ENCODE results near the gene PLCL2.

Gene PLCL2

GRCh38 chr3:16869261-16870005 is 15.3 kb upstream of the PLCL2 start:
- Histone ChIP-seq H3K9me3 (ENCODE audit: control insufficient read depth, insufficient read depth, low read length) (no peaks in the 10 kb centered on the region), H4K20me1 (ENCODE audit: control insufficient read depth, insufficient read depth, low read depth, low read length) (no peaks in the 10 kb centered on the region), H3K27ac (ENCODE audit: low read depth, low read length) (no peak overlapping the region), H3K4me3 (ENCODE audit: low read length) (no peak overlapping the region), H3K27me3 (ENCODE audit: control insufficient read depth, low read length) (no peaks in the 10 kb centered on the region), H3F3A (ENCODE audit: control insufficient read depth, insufficient read depth) (no peaks in the 10 kb centered on the region), H3K79me2 (ENCODE audit: control insufficient read depth, low read length) (no peaks in the 10 kb centered on the region), H3K36me3 (ENCODE audit: control insufficient read depth, low read length) (no peaks in the 10 kb centered on the region), H3K4me2 (ENCODE audit: low read length) (no peak overlapping the region), H3K4me1 (ENCODE audit: control insufficient read depth, low read length) (peaks cover 4% of the 10 kb centered on the region; the same call in 1 of the 2 replicates), H3K9me2 (replicated peaks; ENCODE audit: control insufficient read depth, low read length) (no peaks in the 10 kb centered on the region)
- TF ChIP-seq EZH2phosphoT487 (IDR thresholded peaks at IDR 0.05; ENCODE audit: borderline replicate concordance, low read length): no peak
- no peak for TF ChIP-seq CTCF (IDR thresholded peaks at IDR 0.05; ENCODE audit: low read depth, low read length, poor library complexity, severe bottlenecking)

GRCh38 chr3:16871915-16872842 is 12.6 kb upstream of the PLCL2 start:
- no peak for TF ChIP-seq EZH2phosphoT487 (IDR thresholded peaks at IDR 0.05; ENCODE audit: borderline replicate concordance, low read length)
- TF ChIP-seq CTCF (IDR thresholded peaks at IDR 0.05; ENCODE audit: low read depth, low read length, poor library complexity, severe bottlenecking): no peak
- H4K20me1 ChIP-seq (ENCODE audit: control insufficient read depth, insufficient read depth, low read depth, low read length): no peaks in the 10 kb centered on the region
- no peaks in the 10 kb centered on the region for H3K36me3 ChIP-seq (ENCODE audit: control insufficient read depth, low read length)
- H3K9me2 ChIP-seq (replicated peaks; ENCODE audit: control insufficient read depth, low read length): no peaks in the 10 kb centered on the region
- H3K4me2 ChIP-seq (ENCODE audit: low read length): no peak overlapping the region
- peaks cover 10% of the 10 kb centered on the region for H3K4me1 ChIP-seq (ENCODE audit: control insufficient read depth, low read length)
- no peaks in the 10 kb centered on the region for H3K27me3 ChIP-seq (ENCODE audit: control insufficient read depth, low read length)
- no peaks in the 10 kb centered on the region for H3K9me3 ChIP-seq (ENCODE audit: control insufficient read depth, insufficient read depth, low read length)
- H3K4me3 ChIP-seq (ENCODE audit: low read length): no peak overlapping the region
- no peaks in the 10 kb centered on the region for H3F3A ChIP-seq (ENCODE audit: control insufficient read depth, insufficient read depth)
- no peak overlapping the region for H3K27ac ChIP-seq (ENCODE audit: low read depth, low read length)
- H3K79me2 ChIP-seq (ENCODE audit: control insufficient read depth, low read length): no peaks in the 10 kb centered on the region

GRCh38 chr3:16873872-16874271 is 10.9 kb upstream of the PLCL2 start:
- Histone ChIP-seq H3K4me2 (ENCODE audit: low read length) (no peak overlapping the region), H3K79me2 (ENCODE audit: control insufficient read depth, low read length) (no peaks in the 10 kb centered on the region), H3K4me1 (ENCODE audit: control insufficient read depth, low read length) (peaks cover 6% of the 10 kb centered on the region; the same call in 1 of the 2 replicates), H4K20me1 (ENCODE audit: control insufficient read depth, insufficient read depth, low read depth, low read length) (no peaks in the 10 kb centered on the region), H3K9me2 (replicated peaks; ENCODE audit: control insufficient read depth, low read length) (no peaks in the 10 kb centered on the region), H3F3A (ENCODE audit: control insufficient read depth, insufficient read depth) (no peaks in the 10 kb centered on the region), H3K4me3 (ENCODE audit: low read length) (no peak overlapping the region), H3K27me3 (ENCODE audit: control insufficient read depth, low read length) (no peaks in the 10 kb centered on the region), H3K27ac (ENCODE audit: low read depth, low read length) (no peak overlapping the region), H3K36me3 (ENCODE audit: control insufficient read depth, low read length) (no peaks in the 10 kb centered on the region), H3K9me3 (ENCODE audit: control insufficient read depth, insufficient read depth, low read length) (no peaks in the 10 kb centered on the region)
- TF ChIP-seq CTCF (IDR thresholded peaks at IDR 0.05; ENCODE audit: low read depth, low read length, poor library complexity, severe bottlenecking): no peak
- TF ChIP-seq EZH2phosphoT487 (IDR thresholded peaks at IDR 0.05; ENCODE audit: borderline replicate concordance, low read length): no peak
